ENCODE results near the gene TRIM4. TPM values are rescaled to one million over a fixed set of nuclear protein-coding genes. Genes with fewer than 3 reads are reported as not detected.
"Not testable (repeated sequence)": the region's sequence is repeated elsewhere in the genome, so short reads cannot be mapped to it uniquely, and the experiment has no call there.

TRIM4 gene
- total and polyA plus RNA-seq, 2 experiments from 2014 or later, result 5.5 to 13.7 TPM

- TF ChIP-seq, protein P1, sequence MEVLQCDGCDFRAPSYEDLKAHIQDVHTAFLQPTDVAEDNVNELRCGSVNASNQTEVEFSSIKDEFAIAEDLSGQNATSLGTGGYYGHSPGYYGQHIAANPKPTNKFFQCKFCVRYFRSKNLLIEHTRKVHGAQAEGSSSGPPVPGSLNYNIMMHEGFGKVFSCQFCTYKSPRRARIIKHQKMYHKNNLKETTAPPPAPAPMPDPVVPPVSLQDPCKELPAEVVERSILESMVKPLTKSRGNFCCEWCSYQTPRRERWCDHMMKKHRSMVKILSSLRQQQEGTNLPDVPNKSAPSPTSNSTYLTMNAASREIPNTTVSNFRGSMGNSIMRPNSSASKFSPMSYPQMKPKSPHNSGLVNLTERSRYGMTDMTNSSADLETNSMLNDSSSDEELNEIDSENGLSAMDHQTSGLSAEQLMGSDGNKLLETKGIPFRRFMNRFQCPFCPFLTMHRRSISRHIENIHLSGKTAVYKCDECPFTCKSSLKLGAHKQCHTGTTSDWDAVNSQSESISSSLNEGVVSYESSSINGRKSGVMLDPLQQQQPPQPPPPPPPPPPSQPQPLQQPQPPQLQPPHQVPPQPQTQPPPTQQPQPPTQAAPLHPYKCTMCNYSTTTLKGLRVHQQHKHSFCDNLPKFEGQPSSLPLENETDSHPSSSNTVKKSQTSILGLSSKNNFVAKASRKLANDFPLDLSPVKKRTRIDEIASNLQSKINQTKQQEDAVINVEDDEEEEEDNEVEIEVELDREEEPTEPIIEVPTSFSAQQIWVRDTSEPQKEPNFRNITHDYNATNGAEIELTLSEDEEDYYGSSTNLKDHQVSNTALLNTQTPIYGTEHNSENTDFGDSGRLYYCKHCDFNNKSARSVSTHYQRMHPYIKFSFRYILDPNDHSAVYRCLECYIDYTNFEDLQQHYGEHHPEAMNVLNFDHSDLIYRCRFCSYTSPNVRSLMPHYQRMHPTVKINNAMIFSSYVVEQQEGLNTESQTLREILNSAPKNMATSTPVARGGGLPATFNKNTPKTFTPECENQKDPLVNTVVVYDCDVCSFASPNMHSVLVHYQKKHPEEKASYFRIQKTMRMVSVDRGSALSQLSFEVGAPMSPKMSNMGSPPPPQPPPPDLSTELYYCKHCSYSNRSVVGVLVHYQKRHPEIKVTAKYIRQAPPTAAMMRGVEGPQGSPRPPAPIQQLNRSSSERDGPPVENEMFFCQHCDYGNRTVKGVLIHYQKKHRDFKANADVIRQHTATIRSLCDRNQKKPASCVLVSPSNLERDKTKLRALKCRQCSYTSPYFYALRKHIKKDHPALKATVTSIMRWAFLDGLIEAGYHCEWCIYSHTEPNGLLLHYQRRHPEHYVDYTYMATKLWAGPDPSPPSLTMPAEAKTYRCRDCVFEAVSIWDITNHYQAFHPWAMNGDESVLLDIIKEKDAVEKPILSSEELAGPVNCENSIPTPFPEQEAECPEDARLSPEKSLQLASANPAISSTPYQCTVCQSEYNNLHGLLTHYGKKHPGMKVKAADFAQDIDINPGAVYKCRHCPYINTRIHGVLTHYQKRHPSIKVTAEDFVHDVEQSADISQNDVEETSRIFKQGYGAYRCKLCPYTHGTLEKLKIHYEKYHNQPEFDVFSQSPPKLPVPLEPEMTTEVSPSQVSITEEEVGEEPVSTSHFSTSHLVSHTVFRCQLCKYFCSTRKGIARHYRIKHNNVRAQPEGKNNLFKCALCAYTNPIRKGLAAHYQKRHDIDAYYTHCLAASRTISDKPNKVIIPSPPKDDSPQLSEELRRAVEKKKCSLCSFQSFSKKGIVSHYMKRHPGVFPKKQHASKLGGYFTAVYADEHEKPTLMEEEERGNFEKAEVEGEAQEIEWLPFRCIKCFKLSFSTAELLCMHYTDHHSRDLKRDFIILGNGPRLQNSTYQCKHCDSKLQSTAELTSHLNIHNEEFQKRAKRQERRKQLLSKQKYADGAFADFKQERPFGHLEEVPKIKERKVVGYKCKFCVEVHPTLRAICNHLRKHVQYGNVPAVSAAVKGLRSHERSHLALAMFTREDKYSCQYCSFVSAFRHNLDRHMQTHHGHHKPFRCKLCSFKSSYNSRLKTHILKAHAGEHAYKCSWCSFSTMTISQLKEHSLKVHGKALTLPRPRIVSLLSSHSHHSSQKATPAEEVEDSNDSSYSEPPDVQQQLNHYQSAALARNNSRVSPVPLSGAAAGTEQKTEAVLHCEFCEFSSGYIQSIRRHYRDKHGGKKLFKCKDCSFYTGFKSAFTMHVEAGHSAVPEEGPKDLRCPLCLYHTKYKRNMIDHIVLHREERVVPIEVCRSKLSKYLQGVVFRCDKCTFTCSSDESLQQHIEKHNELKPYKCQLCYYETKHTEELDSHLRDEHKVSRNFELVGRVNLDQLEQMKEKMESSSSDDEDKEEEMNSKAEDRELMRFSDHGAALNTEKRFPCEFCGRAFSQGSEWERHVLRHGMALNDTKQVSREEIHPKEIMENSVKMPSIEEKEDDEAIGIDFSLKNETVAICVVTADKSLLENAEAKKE (CRISPR knock-in tag; IDR thresholded peaks at IDR 0.05), result no peak
- TF ChIP-seq STAT1 (IDR thresholded peaks at IDR 0.05; ENCODE audit: unreplicated experiment) (no peak), CREB1 (CRISPR knock-in tag; IDR thresholded peaks at IDR 0.05; ENCODE audit: low read depth) (no peak), NANOG (IDR thresholded peaks at IDR 0.05; ENCODE audit: borderline replicate concordance) (no peak), ZNF114 (CRISPR knock-in tag; IDR thresholded peaks at IDR 0.05) (no peak)
- TF ChIP-seq, protein P2, sequence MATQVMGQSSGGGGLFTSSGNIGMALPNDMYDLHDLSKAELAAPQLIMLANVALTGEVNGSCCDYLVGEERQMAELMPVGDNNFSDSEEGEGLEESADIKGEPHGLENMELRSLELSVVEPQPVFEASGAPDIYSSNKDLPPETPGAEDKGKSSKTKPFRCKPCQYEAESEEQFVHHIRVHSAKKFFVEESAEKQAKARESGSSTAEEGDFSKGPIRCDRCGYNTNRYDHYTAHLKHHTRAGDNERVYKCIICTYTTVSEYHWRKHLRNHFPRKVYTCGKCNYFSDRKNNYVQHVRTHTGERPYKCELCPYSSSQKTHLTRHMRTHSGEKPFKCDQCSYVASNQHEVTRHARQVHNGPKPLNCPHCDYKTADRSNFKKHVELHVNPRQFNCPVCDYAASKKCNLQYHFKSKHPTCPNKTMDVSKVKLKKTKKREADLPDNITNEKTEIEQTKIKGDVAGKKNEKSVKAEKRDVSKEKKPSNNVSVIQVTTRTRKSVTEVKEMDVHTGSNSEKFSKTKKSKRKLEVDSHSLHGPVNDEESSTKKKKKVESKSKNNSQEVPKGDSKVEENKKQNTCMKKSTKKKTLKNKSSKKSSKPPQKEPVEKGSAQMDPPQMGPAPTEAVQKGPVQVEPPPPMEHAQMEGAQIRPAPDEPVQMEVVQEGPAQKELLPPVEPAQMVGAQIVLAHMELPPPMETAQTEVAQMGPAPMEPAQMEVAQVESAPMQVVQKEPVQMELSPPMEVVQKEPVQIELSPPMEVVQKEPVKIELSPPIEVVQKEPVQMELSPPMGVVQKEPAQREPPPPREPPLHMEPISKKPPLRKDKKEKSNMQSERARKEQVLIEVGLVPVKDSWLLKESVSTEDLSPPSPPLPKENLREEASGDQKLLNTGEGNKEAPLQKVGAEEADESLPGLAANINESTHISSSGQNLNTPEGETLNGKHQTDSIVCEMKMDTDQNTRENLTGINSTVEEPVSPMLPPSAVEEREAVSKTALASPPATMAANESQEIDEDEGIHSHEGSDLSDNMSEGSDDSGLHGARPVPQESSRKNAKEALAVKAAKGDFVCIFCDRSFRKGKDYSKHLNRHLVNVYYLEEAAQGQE (IDR thresholded peaks at IDR 0.05; ENCODE audit: unreplicated experiment), result no peak
Measured at GRCh38 chr7:99893280-99893679, 26.1 kb downstream of the TRIM4 start (continued).

DNA sequence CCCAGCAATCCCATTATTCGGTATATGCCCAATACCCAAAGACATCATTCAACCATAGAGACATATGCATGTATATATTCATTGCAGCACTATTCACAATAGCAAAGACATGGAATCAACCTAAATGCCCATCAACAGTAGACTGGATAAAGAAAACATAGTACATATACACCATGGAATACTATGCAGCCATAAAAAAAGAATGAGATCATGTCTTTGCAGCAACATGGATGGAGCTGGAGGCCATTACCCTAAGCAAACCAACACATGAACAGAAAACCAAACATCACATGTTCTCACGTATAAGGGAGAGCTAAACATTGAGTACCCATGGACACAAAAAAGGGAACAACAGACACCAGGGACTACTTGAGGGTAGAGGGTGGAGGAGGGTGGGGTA is 29.0 kb downstream of the TRIM4 start:
- Mint-ChIP-seq H3K9me3 (peaks cover 34% of the 10 kb centered on the region), H3K36me3 (ENCODE audit: low read depth) (peaks cover 45% of the 10 kb centered on the region)
- not testable (repeated sequence) for H3K27me3 ChIP-seq (ENCODE audit: insufficient read depth); H3K27ac Mint-ChIP-seq; H3K9me2 ChIP-seq (ENCODE audit: insufficient read depth); H4K20me1 ChIP-seq (replicated peaks; ENCODE audit: insufficient read depth); H2AFZ ChIP-seq; H3K36me3 ChIP-seq (ENCODE audit: insufficient read depth); H3K27ac ChIP-seq (ENCODE audit: low read depth); DNase-seq (ENCODE audit: low spot score); ATAC-seq; H3K4me2 ChIP-seq; H3K79me2 ChIP-seq (replicated peaks; ENCODE audit: insufficient read depth); H3K27me3 Mint-ChIP-seq (ENCODE audit: insufficient read depth, low read depth, poor library complexity); H3F3A ChIP-seq (replicated peaks; ENCODE audit: low read depth); H3K4me3 ChIP-seq; H3K4me1 Mint-ChIP-seq; H3K4me3 Mint-ChIP-seq; H3K4me1 ChIP-seq (ENCODE audit: insufficient read depth)

DNA sequence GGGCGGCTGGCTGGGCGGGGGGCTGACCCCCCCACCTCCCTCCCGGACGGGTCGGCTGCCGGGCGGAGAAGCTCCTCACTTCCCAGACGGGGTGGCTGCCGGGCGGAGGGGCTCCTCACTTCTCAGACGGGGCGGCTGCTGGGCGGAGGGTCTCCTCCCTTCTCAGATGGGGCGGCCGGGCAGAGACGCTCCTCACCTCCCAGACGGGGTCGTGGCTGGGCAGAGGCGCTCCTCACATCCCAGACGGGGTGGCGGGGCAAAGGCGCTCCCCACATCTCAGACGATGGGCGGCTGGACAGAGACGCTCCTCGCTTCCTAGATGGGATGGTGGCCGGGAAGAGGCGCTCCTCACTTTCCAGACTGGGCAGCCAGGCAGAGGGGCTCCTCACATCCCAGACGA is 31.0 kb downstream of the TRIM4 start:
- not testable (repeated sequence) for DNase-seq (ENCODE audit: low spot score); H3K4me1 ChIP-seq (ENCODE audit: insufficient read depth); H3K4me3 ChIP-seq; ATAC-seq; H3K27ac Mint-ChIP-seq; H3K36me3 ChIP-seq (ENCODE audit: insufficient read depth); H3K4me1 Mint-ChIP-seq; H3K27me3 Mint-ChIP-seq (ENCODE audit: insufficient read depth, low read depth, poor library complexity); H3K4me2 ChIP-seq; H3K27ac ChIP-seq (ENCODE audit: low read depth); H3K4me3 Mint-ChIP-seq; H3K27me3 ChIP-seq (ENCODE audit: insufficient read depth); H4K20me1 ChIP-seq (replicated peaks; ENCODE audit: insufficient read depth); H3K9me2 ChIP-seq (ENCODE audit: insufficient read depth); H3F3A ChIP-seq (replicated peaks; ENCODE audit: low read depth); H3K79me2 ChIP-seq (replicated peaks; ENCODE audit: insufficient read depth); H2AFZ ChIP-seq
- Mint-ChIP-seq H3K9me3 (peaks cover 43% of the 10 kb centered on the region), H3K36me3 (ENCODE audit: low read depth) (peaks cover 45% of the 10 kb centered on the region)
